ENCODE data around the gene ANKRD6.

The ANKRD6 gene

DNA sequence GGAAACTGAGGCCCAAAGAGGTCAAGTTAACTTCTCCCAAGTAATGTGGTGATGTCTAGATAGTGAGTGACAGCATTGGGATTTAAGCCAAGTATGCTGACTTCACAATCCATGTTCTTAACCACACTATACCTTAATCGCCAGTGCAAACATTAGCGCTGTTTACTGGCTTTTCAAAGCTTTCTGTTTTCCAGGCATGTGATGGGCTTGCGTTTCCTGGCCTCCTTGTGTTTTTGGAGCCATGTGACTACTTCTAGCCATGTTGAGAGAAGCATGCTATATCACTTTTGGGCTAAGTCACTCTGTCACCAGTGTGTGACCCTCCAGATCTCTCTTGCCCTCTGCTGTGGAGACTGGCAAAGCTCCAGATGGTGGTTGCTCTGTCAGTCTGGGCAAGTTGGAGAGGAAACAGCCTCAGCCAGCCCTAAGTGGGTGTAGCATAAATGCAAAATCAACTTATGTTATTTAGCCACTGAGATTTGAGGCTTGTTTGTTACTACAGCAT lies 76.9 kb downstream of the ANKRD6 start:
- DNase-seq (ENCODE audit: low read depth in 3 of 3), result no peak

DNA sequence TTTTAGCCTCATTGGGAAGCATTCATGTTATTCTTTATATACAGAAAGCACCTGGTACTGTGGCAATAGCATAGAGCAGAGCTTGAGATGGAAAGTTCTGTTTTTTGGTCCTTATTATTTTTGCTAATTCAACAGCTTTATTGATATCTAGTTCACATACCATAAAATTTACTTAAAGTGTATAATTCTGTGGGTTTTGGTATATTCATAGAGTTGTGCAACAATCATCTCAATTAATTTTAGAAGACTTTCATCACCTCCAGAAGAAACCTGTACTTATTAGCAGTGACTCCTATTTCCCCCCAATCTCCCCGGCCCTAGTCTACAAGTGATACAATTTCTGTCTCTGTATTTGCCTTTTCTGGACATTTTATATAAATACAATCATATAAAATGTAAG lies 77.4 kb downstream of the ANKRD6 start:
- DNase-seq (ENCODE audit: low read depth in 3 of 3), result no peak

DNA sequence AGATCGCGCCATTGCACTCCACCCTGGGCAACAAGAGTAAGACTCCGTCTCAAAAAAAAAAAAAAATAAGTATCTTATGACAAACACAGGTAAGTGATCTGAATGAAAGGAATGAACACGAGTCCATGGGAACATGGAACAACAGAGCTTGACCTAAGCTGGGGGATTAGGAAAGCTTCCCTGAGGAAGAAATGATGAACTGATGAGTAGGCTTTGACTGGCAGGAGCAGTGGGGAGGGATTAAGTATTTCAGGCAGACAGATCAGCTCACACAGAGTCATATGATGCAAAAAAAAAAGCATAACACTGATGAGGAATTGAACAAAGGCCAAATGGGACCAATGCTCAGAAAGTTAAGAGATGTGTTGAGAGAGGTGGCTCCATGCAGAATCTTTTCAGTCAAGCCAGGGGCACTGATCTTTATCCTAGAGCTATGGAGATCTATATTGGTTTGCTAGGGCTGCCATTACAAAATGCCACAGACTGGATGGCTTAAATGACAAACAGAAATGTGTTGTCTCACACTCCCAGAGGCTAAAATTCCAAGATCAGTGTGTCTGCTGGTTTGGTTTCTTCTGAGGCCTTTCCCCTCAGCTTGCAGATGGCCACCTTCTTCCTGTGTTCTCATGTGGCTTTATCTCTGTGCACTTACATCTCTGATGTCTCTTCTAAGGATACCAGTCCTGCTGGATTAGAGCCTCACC lies 85.6 kb downstream of the ANKRD6 start:
- DNase-seq (ENCODE audit: low read depth in 3 of 3), result no peak

DNA sequence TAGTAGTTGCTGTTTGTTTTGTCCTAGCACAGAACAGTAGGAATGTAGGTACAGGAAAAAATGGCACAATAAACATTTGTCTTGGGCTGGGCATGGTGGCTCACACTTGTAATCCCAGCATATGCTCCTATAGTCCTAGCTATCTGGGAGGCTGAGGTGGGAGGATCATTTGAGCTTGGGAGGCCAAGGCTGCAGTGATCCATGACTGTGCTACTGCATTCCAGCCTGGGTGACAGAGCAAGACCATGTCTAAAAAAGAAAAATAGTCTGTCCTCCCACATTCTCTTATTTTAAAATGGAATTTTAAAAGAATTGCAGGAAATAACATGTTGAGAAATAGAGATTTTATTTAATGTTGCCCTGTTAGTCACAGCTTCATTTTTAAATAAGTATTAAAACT lies 87.8 kb downstream of the ANKRD6 start:
- no peak for DNase-seq (ENCODE audit: low read depth in 3 of 3)

DNA sequence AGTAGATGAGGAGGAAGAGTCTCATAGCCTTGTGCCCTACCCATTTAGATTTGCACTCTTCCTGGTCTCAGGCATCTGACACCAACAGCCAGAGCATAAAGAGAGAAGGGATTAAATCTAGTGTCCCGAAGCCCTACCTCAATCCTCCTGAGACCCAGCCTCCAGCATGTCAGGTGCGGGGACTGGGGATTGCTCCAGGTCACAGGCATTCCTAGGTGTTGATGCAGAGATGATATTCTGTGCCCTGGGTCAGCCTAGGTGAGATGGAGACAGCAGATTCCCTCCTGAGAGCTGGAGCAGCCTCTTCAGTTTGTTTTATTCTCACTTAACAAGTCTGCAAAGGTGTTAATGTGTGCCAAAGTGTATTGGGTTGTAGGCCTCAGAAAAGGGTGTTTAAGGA lies 89.8 kb downstream of the ANKRD6 start:
- no peak for DNase-seq (ENCODE audit: low read depth in 3 of 3)

DNA sequence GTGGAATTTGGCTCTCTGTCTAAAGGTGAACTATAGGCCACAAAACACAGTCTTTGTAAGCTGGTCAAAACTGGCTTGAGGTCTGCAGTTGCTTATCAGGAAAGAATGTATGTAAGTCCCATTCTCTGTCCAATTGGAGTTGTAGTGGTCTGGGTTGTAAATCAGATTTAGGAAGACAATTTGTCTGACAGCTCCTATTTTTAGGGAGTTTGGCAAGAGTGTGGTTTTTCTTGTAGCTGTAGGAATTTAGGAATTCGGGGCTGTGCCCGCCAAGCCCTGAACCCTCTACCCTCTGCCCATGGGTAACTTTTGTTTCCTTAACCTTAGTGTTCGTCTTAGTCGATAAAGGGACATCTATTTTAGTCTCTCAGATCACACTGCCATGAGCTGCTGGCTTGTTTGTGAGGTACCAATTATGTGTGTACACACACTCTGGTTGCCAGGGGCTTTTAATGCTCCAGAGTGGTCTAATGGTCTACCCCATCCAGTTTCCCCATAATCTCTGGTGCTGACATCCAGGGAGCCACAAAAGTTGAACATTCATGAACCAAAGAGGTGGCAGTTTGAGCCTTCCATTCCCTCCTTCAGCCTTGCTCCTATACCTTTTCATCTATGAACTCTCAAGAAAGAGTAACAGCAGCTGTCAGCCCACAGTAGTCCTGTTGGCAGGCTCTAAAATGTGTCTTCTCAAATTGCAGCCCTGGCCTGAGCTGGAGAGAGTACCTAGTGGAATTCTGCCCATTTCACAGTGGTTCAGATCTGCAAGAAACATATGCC lies 93.0 kb downstream of the ANKRD6 start:
- no peak for DNase-seq (ENCODE audit: low read depth in 3 of 3)

DNA sequence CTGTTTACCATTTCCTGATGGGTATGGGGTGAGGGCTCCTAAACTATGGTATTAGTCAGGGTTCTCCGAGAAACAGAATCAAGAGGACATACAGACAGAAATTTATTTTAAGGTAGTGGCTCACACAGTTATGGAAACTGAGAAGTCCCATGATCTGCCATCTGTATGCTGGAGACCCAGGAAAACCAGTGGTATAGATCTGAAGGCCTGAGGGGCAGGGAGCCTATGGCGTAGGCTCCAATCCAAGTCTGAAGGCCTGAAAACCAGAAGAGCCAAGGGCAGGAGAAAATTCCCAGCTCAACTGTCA lies 93.6 kb downstream of the ANKRD6 start:
- DNase-seq (ENCODE audit: low read depth in 3 of 3), result no peak

DNA sequence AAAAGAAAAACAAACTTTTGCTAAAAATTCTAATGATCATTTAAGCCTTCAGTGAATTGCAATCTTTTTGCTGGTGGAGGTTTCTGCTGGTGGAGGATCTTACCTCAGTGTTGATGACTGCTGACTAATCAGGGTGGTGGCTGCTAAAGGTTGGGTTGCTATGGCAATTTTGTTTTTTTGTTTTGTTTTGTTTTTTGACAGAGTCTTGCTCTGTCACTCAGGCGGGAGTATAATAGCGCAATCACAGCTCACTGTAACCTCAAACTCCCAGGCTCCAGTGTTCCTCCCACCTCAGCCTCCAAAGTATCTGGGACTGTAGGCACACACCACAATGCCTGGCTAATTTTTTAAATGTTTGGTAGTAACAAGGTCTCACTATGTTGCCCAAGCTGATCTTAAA lies 94.7 kb downstream of the ANKRD6 start:
- no peak for DNase-seq (ENCODE audit: low read depth in 3 of 3)

DNA sequence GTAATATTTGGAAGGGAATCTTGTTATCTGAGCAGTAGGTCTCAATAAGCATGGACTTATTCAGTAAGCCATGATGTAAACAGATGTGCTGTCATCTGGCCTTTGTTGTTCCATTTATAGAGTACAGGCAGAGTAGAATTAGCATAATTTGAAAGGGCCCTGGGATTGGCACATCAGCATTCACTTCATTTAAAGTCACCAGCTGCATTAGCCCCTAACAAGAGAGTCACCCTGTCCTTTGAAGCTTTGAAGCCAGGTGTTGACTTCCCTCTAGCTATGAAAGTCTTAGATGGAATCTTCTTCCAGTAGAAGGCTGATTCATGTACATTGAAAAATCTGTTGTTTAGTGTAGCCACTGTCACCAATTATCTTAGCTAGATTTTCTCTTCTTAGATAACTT lies 95.9 kb downstream of the ANKRD6 start:
- DNase-seq (ENCODE audit: low read depth in 3 of 3), result no peak

DNA sequence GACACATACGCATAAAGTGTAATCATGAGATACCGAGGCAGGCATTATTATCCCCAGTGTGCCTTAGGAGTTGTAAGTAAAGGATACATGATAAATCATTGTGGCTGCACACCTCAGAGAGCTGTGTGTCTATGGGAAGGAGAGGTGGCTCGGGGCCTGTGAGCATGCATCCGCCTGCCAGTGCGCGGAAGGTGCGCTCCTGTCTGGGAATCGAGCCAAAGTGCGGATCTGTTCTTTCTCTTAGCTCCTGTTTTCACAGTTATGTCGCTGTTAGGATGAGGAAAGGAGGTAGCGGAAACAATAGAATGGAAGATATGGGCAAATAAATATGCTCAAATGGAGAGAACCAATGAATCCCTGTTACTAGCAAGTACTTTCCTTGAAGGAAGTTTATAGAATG lies 98.0 kb downstream of the ANKRD6 start:
- DNase-seq (ENCODE audit: low read depth in 3 of 3), result no peak

DNA sequence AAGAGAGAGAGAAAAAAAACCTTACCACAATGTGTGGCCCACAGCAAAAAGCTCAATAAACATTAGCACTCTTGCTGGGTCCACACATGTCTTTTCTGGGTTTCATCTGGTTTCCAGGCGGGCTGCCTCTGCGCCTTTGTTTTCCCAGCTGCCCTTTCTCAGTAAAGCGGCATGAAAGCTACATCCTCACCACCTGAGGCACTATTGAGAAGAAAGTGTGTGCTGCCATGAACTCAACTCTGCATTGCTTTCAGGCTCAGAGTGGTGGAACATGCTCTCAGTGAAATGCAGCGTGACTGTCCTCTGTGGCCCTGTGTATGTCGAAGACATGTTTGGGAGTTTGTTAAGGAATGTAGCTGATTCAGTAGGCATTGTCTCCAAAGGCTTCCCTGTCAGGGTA lies 103.3 kb downstream of the ANKRD6 start:
- DNase-seq (ENCODE audit: low read depth in 3 of 3), result no peak

DNA sequence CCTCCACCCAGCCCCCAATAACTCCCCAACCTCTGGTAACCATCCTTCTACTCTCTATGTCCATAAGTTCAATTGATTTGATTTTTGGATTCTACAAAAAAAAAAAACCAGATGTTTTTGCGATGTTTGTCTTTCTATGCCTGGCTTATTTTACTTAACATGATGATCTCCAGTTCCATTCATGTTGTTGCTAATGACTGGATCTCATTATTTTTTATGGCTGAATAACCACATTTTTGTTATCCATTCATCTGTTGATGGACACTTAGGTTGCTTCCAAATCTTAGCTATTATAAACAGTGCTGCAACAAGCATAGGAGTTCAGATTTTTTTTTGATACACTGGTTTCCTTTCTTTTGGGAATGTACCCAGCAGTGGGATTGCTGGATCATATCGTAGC lies 106.8 kb downstream of the ANKRD6 start:
- DNase-seq (ENCODE audit: low read depth in 3 of 3), result no peak

DNA sequence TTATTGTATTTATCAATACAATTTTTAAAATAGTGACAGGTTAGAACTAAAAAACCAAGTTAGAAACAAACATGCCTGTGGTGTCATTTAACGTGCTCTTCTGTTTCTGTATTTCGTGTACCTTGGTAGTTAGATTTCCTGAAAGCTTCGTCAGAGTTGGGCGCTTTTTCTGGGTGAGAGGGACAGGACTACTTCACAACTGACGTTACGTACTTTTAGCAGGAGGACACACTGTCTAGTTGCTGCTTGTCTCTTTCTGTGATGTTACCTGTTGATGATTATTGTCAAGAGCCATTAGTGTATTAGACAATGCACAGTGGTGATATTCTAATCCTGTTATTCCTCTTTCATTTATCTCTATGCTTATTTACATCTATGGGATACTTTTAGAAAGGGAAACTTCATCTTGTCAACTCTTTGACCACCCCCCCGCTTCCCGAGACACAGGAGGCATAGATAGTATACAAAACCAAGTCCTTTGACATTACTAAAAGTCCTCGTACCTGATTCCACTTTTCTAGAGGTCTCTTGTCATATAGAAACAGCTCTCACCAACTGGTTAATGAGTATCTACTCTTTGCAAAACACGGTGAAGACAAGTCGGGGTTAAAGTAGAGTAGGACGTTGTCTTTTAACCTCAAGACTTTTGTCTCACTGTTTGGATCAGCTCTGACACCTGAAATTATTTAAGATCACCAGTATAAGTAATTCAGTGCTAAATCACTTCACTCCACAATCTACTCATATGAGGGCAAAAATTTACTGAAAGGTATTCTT lies 109.3 kb downstream of the ANKRD6 start:
- DNase-seq (ENCODE audit: low read depth in 3 of 3), result no peak

DNA sequence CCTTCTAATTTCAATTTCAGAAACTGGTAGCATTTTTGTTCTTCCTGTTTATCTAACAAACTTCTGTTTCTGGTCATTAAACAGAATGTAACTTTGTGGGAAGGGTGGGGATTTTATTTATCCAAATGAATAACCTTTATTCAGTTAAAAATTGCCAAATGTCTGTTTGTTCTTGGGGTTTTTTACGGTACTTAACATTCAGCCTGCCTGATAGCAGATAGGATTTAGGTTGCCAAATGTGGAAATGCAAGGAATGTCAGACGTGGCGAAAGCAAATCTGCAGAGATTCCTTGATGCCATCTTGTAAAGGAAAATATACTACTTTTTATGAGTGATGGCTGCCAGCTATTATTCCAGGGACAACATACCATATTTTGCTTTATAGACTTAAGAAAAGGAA lies 109.9 kb downstream of the ANKRD6 start:
- no peak for DNase-seq (ENCODE audit: low read depth in 3 of 3)

DNA sequence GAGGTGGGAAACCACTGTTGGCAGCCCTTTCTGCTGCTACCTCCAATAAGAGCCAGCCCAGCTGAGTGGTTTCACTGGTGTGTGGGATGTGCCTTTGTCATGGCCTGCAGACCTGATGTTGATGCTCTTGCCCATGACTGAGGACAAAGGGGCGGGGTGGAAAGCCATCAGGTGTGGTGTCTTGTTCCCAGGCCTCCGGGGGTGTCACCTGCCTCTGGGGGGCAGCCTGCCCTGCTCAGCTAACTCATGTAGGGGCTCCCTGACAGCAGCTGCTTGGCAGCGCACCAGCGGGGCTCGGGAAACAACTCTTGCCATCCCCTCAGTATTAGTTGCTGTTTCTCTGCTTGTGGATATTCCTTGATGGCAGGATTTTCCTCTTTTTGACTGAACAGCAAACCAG lies 114.3 kb downstream of the ANKRD6 start:
- DNase-seq (ENCODE audit: low read depth in 3 of 3), result no peak

DNA sequence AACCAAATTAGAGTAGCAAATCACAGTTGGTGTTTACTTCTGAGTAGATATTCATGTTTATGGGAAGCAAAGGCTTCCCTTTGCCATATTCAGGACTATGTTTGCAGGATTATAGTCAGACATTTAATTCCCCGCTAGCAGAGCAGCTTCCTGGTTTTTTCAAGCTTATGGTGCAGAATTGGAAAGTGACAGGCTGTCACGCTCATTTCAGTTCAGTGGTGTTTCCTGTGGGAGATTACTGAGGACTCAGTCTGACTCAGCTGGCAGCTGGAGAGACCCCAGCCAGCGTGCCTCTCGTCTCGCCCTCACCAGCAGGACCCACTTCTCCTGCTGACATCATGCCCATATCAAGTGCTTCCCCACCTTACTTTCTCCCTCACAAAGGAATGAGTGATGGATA lies 120.5 kb downstream of the ANKRD6 start:
- DNase-seq (ENCODE audit: low read depth in 3 of 3), result no peak

DNA sequence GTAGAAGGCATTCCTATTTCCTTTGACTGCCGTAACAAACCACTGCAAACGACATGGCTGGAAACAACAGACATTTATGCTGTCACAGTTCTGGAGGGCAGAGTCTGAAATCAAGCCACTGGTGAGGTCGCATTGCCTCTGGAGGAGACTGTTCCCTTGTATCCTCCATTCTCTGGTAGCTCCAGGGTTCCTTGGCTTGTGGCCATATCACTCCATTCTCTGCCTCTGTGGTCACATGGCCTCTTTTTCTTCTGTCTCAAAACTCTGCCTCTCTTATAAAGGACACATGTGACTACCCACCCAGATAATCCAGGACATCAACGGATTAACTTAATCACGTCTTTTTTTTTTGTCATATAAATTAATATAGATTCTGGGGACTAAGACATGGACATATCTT lies 121.2 kb downstream of the ANKRD6 start:
- DNase-seq (ENCODE audit: low read depth in 3 of 3), result no peak

DNA sequence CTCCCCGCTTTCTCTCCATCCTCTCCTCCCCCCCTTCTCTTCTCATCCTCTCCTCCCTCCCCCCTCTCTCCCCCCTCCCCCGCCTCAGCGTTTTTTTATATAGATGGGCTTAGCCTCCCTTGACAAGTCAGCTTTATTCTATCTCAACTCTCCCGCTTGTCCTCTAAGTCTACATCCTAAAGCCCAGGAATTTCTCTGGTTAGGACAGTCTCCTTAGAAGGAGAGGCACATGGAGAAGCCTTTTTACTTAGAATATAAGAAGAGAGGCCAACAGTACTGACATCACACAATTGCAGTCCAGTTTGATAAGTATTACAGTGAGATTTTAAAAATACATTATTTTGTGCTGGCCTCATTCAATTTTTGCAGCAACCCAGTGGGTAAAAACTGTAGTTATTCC lies 122.1 kb downstream of the ANKRD6 start:
- no peak for DNase-seq (ENCODE audit: low read depth in 3 of 3)

DNA sequence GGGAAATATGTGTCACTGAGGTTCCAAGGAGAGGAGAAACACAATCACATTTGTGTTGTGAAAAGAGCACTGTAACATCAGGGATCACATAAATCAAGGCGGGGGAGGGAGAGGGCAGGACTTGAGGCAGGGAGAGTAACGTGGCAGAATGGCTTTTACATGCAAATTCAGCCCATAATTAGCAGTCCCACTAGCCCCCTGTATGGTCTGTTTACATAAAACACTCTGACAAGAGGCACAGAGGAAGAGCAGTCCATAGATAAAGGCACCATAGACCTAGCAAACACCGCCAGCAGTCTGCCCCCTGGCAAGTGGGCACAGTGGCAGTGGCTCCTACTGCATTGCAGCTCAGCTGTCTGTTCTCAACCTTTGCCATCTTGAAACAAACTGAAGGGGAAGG lies 122.9 kb downstream of the ANKRD6 start:
- DNase-seq (ENCODE audit: low read depth in 3 of 3), result no peak

DNA sequence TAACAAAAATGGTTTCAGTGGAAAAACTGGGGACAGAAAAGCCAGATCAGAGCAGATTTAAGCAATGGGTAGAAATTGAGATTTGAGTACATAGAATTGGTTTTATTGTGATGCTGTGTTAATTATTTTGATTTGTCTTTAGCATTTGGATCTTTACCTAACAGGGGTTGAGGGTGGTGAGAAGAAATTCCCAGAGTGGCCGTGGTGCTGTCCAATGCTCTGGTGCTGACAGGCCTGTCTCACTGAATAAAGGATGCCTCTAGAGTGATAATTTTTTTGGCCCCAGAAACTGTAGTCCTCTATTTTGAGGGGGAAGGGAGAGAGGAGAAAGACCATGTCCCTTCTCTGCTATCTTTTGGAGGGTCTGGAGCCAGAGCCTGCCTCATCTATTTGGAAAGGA lies 126.5 kb downstream of the ANKRD6 start:
- no peak for DNase-seq (ENCODE audit: low read depth in 3 of 3)

DNA sequence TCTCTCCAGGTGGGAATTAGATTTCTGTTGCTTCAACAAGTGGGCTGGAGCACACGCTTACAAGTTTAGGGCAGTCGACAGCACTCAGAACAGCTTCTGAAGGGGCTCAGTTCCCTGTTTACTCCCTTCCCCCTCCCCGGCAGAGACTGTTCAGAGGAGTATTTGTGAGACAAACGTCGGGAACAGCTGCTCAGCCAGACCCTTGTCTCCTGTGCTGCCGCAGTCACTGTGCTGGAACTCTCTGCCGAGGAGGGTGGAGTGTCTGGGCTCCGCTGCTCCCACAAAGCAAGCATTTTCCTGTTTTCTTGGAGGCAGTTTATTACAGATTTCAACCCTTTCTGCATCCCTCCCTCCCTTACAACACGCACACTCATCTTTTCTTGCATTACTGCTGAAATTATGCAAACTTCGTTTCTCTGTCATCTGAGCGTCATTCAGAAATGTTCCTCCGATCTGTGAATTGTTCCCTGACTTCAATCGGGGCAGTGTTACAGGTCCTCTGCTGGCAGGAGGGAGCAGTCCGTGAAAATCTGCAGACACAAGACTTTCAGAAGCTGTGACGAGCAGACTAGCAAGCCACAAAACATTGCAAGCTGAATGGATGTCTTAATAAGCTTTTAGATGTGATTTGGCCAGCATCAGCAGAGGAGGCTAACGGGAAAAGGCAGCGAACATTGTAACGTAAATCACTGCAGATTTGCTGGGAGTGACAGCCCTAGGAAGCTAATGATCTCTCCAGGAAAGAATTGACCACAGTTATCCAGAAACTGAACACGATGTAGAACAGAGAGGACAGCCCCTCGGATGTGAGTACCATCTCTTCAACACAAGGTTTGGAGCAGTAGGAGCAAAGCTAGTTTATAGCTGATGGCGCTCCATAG lies 129.4 kb downstream of the ANKRD6 start:
- no peak for DNase-seq (ENCODE audit: low read depth in 3 of 3)

DNA sequence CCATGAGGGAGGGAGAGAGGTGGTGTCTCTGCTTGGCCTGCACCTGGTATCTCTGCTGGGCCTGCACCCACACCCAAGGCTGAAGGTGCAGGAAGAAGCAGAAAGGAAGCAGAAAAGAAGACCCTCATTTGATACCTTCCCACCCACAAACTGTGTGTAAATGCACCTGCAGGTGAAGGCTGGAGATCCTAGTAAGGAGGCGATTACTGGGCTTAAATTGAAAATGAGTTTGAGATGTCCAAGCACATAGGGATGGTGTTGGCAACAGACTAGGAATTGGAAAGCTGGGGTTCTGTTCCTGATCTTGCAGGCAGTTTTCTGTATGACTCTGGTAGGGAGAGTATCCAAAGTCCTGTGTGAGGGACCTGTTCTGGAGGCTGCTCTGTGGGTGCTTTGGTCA lies 130.9 kb downstream of the ANKRD6 start:
- no peak for DNase-seq (ENCODE audit: low read depth in 3 of 3)

Measured in stimulated activated CD4-positive, alpha-beta T cell treated with anti-CD3 and anti-CD28 coated beads, TNF-alpha, amount 100 ng/mL, for 4 hours (primary cell).